Astrocyte of the cerebellum (primary cell): Measurements from ENCODE around the gene RSPO4.

Source experiments
- DNase-seq: peaks from one replicate; pipeline ENCODE4 v3.0.0-alpha.2; 2011; ENCODE audit warnings: low read depth
- H3K4me3 ChIP-seq: 2 replicates; pipeline ENCODE4 v1.5.1; 2011; ENCODE audit warnings: mild to moderate bottlenecking, low read depth, low read length, moderate library complexity
- CTCF ChIP-seq: IDR thresholded peaks from 2 replicates; pipeline ENCODE4 v1.5.1; 2012; ENCODE audit warnings: low read length, low read depth, moderate library complexity, mild to moderate bottlenecking; ENCODE audit errors: missing control alignments
- in situ Hi-C: cut with HindIII; loops from 2 replicates; pipeline ENCODE4 v1.10.0; 2017; ENCODE audit warnings: low sequenced_read_pairs

The RSPO4 gene

DNA sequence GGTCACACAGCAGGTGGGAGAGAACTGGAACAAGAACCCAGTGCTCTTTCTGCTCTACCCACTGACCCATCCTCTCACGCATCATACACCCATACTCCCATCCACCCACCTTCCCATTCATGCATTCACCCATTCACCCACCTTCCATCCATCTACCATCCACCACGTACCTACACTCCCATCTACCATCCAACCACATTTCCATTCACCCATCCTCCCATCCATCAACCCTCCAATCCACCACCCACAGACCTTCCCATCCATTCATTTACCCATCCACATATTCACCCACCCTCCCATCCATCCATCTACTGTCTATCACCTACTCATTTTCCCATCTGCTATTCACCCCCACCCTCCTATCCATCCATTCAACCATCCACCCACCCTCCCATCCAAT, 17.2 kb upstream of the RSPO4 start:
- no peak overlapping the region for H3K4me3 ChIP-seq
- TF ChIP-seq CTCF, result no peak
- in situ Hi-C loops, result no loop called here
- no peak for DNase-seq

DNA sequence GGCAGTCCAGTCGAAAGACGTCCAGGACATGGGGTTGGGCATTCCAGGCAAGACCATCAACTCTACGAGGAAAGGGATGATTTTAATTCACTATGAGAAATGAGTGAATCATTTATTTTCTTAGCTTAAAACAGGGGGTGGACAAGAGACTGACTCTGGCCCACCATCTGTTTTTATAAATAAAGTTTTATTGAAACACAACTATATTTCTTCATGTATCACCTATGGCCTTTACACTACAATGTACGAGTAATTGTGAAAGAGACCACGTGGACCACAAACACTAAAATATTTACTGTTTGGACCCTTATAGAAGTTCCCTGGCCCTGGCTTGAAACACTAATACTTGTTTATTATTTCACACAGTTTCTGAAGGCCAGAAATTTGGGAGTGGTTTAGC, 15.6 kb upstream of the RSPO4 start:
- no peak overlapping the region for H3K4me3 ChIP-seq
- no peak for DNase-seq
- TF ChIP-seq CTCF, result no peak
- in situ Hi-C loops, result no loop called here

DNA sequence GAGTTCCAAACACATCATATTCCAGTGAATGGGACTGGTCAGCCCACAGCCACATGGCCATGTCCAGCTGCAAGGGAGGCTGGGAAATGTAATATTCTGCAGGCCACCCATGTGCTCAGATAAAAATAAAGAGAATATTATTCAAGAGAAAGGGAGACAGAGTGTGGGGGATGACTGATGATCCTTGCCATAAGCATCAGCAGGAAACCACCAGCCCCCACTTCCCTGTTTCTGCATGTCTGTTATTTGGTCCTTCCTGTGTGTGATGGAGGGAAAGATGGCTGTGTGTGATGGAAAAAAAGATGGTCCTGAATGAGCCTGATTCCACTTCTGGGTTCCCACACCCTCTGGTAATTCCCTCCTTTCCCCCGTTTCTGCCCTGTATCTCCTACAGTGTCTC, 13.1 kb upstream of the RSPO4 start:
- in situ Hi-C loops, result no loop called here
- no peak for DNase-seq
- no peak for TF ChIP-seq CTCF
- no peak overlapping the region for H3K4me3 ChIP-seq

- no peak for DNase-seq
- in situ Hi-C loops, result no loop called here
- no peak for TF ChIP-seq CTCF
- H3K4me3 ChIP-seq, result no peak overlapping the region
These were observed 12.4 kb upstream of the RSPO4 start for GRCh38 chr20:1014471-1014870.

GRCh38 chr20:1013566-1014340, 11.6 kb upstream of the RSPO4 start:
- in situ Hi-C loops, result no loop called here

GRCh38 chr20:1012359-1013168, 10.5 kb upstream of the RSPO4 start:
- no peak for TF ChIP-seq CTCF
- H3K4me3 ChIP-seq, result no peak overlapping the region
- in situ Hi-C loops, result no loop called here
- DNase-seq, result no peak

More at GRCh38 chr20:1013566-1014340, 11.6 kb upstream of the RSPO4 start:
- TF ChIP-seq CTCF, result no peak
- no peak overlapping the region for H3K4me3 ChIP-seq
- no peak for DNase-seq
